BJ (cell line): ENCODE measurements around the gene TULP1. TPM values are rescaled to one million over a fixed set of nuclear protein-coding genes. Genes with fewer than 3 reads are reported as not detected.

ENCODE experiments used
- CTCF ChIA-PET: fragments of 350-600 bp; formaldehyde crosslinking; extraction: SDS; loops from one replicate; lab custom pipeline; 2021; ENCODE audit warnings: antibody characterized with exemption, inconsistent platforms; lab: Yijun Ruan, JAX
- POLR2A ChIA-PET: fragments of 300-600 bp; sonication (Branson Sonifier 250); formaldehyde crosslinking; extraction: SDS; loops from one replicate; lab custom pipeline; 2021; ENCODE audit warnings: antibody characterized with exemption; lab: Charles Lee
- DNase-seq: peaks from one replicate; pipeline ENCODE4 v3.0.0-alpha.2; 2011; ENCODE audit warnings: low read depth
- H3K27me3 ChIP-seq: 2 replicates; pipeline ENCODE4 v1.6.0; 2011; ENCODE audit warnings: low read length; ENCODE audit not compliant: control insufficient read depth, insufficient read depth
- H3K36me3 ChIP-seq: 2 replicates; pipeline ENCODE4 v1.5.1; 2011; ENCODE audit warnings: low read length; ENCODE audit not compliant: control insufficient read depth, insufficient read depth
- H3K4me3 ChIP-seq: 2 replicates; pipeline ENCODE4 v1.5.1; 2011; ENCODE audit warnings: low read depth, mild to moderate bottlenecking, control low read depth, low read length
- polyA plus RNA-seq: library from polyadenylated mRNA; depleted of rRNA; stranded (reverse); fragments of >200 nt; gene quantifications from 2 replicates; pipeline ENCODE4 v1.2.3, GENCODE V29; 2011
- TF ChIP-seq, protein P1 (sequence below): IDR thresholded peaks from 2 replicates; pipeline ENCODE4 v1.5.1; 2011; ENCODE audit warnings: low read depth, mild to moderate bottlenecking, control low read depth, inconsistent platforms, low read length, moderate library complexity; ENCODE audit not compliant: insufficient read depth

Gene TULP1
- polyA plus RNA-seq, 1 experiment, result not detected

DNA sequence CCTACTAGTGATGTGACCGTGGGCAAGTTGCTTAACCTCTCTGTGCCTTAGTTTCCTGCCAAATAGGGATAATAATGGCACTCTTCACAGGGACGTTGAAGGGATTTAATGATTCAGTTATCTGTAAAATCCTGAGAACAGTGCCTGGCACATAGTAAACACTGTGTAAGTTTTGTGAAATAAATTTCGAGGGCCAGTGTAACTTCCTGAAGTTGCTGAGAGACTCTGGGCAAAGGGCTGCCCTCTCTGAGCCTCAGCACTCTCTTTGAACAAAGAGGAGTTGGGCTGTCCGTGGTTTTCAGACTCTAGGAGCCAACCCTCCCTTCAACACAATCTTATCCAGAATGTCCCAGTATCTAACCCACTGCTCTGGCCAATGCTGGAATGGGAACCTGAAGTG is 13.3 kb downstream of the TULP1 start:
- H3K4me3 ChIP-seq, result no peak overlapping the region
- H3K27me3 ChIP-seq, result no peaks in the 10 kb centered on the region
- ChIA-PET POLR2A (no interaction called here), CTCF (no interaction called here)
- DNase-seq, result no peak
- TF ChIP-seq, protein P1, sequence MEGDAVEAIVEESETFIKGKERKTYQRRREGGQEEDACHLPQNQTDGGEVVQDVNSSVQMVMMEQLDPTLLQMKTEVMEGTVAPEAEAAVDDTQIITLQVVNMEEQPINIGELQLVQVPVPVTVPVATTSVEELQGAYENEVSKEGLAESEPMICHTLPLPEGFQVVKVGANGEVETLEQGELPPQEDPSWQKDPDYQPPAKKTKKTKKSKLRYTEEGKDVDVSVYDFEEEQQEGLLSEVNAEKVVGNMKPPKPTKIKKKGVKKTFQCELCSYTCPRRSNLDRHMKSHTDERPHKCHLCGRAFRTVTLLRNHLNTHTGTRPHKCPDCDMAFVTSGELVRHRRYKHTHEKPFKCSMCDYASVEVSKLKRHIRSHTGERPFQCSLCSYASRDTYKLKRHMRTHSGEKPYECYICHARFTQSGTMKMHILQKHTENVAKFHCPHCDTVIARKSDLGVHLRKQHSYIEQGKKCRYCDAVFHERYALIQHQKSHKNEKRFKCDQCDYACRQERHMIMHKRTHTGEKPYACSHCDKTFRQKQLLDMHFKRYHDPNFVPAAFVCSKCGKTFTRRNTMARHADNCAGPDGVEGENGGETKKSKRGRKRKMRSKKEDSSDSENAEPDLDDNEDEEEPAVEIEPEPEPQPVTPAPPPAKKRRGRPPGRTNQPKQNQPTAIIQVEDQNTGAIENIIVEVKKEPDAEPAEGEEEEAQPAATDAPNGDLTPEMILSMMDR, result no peak
- H3K36me3 ChIP-seq, result no peaks in the 10 kb centered on the region

DNA sequence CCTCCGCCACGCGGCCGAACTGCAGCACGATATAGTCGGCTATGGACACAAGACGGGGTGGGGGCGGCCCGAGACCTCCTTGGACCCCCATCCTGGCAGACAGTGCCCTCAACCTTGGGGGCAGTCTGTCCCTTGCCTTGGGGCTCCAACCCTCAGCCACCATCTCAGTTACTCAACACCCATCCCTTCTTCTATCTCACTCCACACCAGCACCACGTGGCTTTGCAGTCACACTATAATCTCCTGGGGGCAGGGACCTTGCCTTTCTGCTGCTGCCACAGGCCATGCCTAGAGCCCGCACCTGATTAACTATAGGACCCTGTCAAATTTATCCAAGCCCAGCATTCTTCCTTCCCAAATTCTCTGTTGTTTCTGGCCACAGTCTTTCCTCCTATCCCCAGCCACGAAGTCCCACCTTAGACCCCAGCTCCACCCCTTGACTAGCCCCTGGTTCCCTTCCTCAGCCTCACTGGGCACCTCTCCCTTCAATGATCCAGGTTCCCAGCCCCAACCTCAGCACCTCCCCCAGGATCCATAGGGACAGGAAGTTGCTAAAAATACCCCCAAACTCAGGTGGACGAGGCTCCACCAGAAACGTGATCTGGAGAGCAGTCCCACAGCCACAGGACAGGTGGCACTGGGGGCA is 14.2 kb downstream of the TULP1 start:
- TF ChIP-seq, protein P1, result no peak
- ChIA-PET CTCF (interaction anchor here (1.2 to 1.7 kb wide), 2 partner anchors 31 to 47 kb away, joined by 3 to 8 read pairs; partner anchors contain the start of genes FANCE and RPL10A), POLR2A (no interaction called here)
- DNase-seq, result no peak
- Histone ChIP-seq H3K4me3 (peak overlapping the region; percentile 72), H3K36me3 (no peaks in the 10 kb centered on the region; the same call in 1 of the 2 replicates), H3K27me3 (no peaks in the 10 kb centered on the region)

DNA sequence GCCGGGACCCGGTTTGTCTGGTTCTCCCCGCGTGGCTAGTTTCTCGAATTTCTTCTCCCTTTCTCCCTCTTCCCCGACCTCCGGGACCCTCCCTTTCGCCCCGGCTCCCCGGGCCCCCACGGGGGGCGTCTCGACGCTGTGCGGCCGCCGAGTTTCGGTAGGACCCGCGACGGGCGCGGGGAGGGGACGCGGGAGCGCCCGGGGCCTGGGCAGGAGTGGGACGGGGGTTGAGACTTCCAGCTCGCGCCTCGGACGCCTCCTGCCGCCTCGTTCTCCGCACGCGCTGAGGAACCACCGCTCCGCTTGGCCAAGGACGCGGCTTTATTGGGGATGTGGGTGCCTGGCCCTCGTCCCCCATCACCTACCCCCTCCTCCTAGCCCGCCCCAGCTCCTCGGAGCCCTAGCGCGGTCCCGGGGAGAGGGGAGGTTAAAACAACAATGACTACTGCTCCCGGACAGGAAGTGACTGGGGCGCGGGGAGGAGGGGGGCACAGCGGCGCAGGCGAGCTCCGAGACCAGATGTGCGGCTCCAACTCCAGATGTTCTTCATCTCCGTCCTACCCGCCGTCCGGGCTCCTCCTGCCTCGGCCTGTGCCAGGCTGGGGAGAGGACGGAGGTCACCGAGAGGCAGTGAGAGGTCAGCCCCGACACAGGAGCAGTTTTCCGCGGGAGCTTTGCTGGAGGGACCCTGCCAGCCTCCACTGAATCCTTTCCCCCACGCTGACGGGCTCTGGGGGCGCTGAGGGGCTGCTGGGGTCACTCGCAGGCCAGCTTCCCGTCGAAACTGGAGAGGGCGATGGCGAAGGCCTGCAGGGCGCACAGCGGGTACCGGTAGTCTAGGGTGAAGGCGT is 14.9 kb downstream of the TULP1 start:
- peak; percentile 39 for DNase-seq

DNA sequence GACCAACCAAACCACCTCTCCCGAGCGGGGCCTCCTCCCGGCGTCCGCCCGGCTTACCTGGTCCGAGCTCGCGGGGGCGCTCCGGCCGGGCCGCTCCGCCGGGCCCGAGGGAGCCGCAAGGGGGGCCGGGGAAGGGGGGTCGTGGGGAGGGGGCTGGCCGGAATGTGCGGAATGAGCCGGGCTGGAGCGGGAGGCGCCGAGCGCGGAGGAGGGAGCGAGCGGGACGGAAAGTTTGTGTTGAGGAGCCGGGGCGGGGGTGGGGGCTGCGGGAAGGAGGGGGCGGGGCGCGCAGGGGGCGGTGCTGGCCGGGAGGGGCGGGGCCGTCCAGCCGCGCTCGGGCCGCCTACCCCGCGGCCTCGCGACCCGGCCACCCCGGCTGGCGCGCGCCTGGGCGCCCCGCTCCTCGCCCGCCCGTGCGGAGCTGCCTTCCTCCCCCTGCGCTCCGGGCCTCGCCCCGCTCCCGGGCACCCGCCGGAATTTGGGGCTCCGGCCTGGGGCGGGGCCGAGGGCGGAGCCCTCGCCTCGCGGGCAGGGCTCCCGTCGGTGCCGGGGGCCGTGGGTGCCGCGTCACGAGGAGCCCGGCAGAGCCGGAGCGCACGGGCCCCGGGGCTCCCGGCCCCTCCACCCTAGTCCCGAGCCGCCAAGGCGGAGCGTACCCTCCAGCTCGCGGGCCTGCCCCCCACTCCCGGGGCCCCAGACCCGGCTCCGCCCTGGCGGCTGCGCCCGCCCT is 15.7 kb downstream of the TULP1 start, which contains the start of gene TEAD3:
TSS of gene TEAD3 (minus strand) at position 239 of the 730 bp plus-strand sequence.
- DNase-seq, result no peak
- TF ChIP-seq, protein P1, result no peak
- Histone ChIP-seq H3K4me3 (peak within 1 kb of the TSS; percentile 72), H3K36me3 (peaks cover 1% of the 10 kb centered on the region; the same call in 1 of the 2 replicates), H3K27me3 (no peaks in the 10 kb centered on the region)
- CTCF ChIA-PET, result interaction anchor here (0.6 to 1.7 kb wide), 8 partner anchors 9 to 169 kb away, joined by 3 to 8 read pairs (median 3); partner anchors contain the start of gene RPL10A
- POLR2A ChIA-PET, result interaction anchor here (0.6 to 0.7 kb wide), 6 partner anchors 24 to 1288 kb away, joined by 3 to 4 read pairs (median 4); no protein-coding TSS in a partner anchor

More for the DNA sequence above, 14.9 kb downstream of the TULP1 start:
- ChIA-PET CTCF (interaction anchor here (0.8 to 1.7 kb wide), 4 partner anchors 8 to 46 kb away, joined by 3 to 8 read pairs (median 3); partner anchors contain the start of genes FANCE and RPL10A), POLR2A (interaction anchor here (0.6 kb wide), 2 partner anchors 68 to 1288 kb away, joined by 3 to 4 read pairs; no protein-coding TSS in a partner anchor)
- H3K36me3 ChIP-seq, result peaks cover 1% of the 10 kb centered on the region; the same call in 1 of the 2 replicates
- TF ChIP-seq, protein P1, result peak; percentile 14; the same call in 1 of the 2 replicates
- H3K4me3 ChIP-seq, result peak overlapping the region; percentile 72
- H3K27me3 ChIP-seq, result no peaks in the 10 kb centered on the region
